ENCODE measurements around the gene RAB5IF. TPM values are rescaled to one million over a fixed set of nuclear protein-coding genes. Genes with fewer than 3 reads are reported as not detected.
A peak's percentile ranks its signal among the peaks of the same experiment; 100 is the strongest.

RAB5IF gene
- total and polyA plus RNA-seq, 9 of the 15 experiments (the other 6 are each of a cell fraction or from before 2014, with no cell fraction given), result 26.5 to 198 (median 134) TPM

- peak overlapping the region; percentile 94 for H2AFZ ChIP-seq (ENCODE audit: low read depth, low read length)
- ChIA-PET CTCF (ENCODE audit: low intra/inter-chr PET ratio) (no interaction called here), POLR2A (interaction anchor here (0.9 to 1.7 kb wide), 5 partner anchors 13 to 202 kb away, joined by 4 to 7 read pairs (median 5); partner anchors contain the start of genes DSN1 and RAB5IF)
- H3K79me2 ChIP-seq (ENCODE audit: control insufficient read depth, insufficient read depth, low read length), result peaks cover 30% of the 10 kb centered on the region
- H3K27ac ChIP-seq (ENCODE audit: extremely low read depth, low read depth, low read length), result peak overlapping the region; percentile 92
- peak; percentile 67 for FAIRE-seq
- in situ Hi-C loops (cut with MboI) (no loop called here), intact Hi-C loops (cut with micrococcal nuclease) (loop anchor here (5.0 kb wide), 1 partner anchor 380 kb away; the partner anchor contains the start of gene SAMHD1)
- peak overlapping the region; percentile 80 for H3K4me3 ChIP-seq
- BruUV-seq (replicated peaks), result no TSS peak
- H3K36me3 ChIP-seq (ENCODE audit: control insufficient read depth, insufficient read depth, low read length), result peaks cover 9% of the 10 kb centered on the region; the same call in 2 of the 3 replicates
- peaks cover 9% of the 10 kb centered on the region for H4K20me1 ChIP-seq (replicated peaks; ENCODE audit: control insufficient read depth, insufficient read depth, low read length)
- H3K4me1 ChIP-seq (replicated peaks in 1 of 2; ENCODE audit: control insufficient read depth in 2 of 2, insufficient read depth in 2 of 2, low read length in 2 of 2), result peaks cover 42 to 50% of the 10 kb centered on the region in 2 experiments
- no peaks in the 10 kb centered on the region for H3K9me3 ChIP-seq (replicated peaks; ENCODE audit: control insufficient read depth, insufficient read depth, low read depth, low read length)
- WGBS (ENCODE audit: insufficient coverage, low coverage, missing lambda C conversion rate), result 14% methylated on average over 17 of the region's 17 CpGs
- peaks cover 3% of the 10 kb centered on the region for H3K9me1 ChIP-seq (ENCODE audit: control insufficient read depth, insufficient read depth, low read length)
- peak overlapping the region; percentile 81 to 83 for H3K9ac ChIP-seq (ENCODE audit: insufficient read depth in 1 of 2, low read depth in 2 of 2, low read length in 2 of 2)
- ATAC-seq, result peak; percentile 31
- peak overlapping the region; percentile 89 for H3K4me2 ChIP-seq (ENCODE audit: insufficient read depth, low read length)
- peak; percentile 66 to 70 (median 68) for DNase-seq (ENCODE audit: extremely low read depth in 1 of 4, low spot score in 3 of 4)
- no peaks in the 10 kb centered on the region for H3K27me3 ChIP-seq (ENCODE audit: control insufficient read depth in 2 of 2, insufficient read depth in 2 of 2, low read length in 2 of 2)
- TF ChIP-seq ZBTB7A (IDR thresholded peaks at IDR 0.05; ENCODE audit: borderline replicate concordance, control insufficient read depth, low read depth, low read length), result peak; percentile 56; the same call in 1 of the 2 replicates
- TF ChIP-seq NFRKB (IDR thresholded peaks at IDR 0.05; ENCODE audit: low read depth), result 0 out of 2 replicates have a peak, but pooled peaks have one; percentile 49
- peak in 1 of 2 experiments; percentile 30; a peak in 1 of 4 replicates for TF ChIP-seq MAZ (CRISPR knock-in tag; conservative IDR thresholded peaks at IDR 0.05 in 1 of 2, IDR thresholded peaks at IDR 0.05 in 1 of 2)
- peak; percentile 19 for TF ChIP-seq TBP (optimal IDR thresholded peaks at IDR 0.05; ENCODE audit: low read depth, low read length)
- 0 out of 2 replicates have a peak, but pooled peaks have one; percentile 28 for TF ChIP-seq TAL1 (IDR thresholded peaks at IDR 0.05)
- TF ChIP-seq ATF1 (CRISPR knock-in tag; IDR thresholded peaks at IDR 0.05), result no peak
- peak; percentile 41; the same call in 1 of the 2 replicates for TF ChIP-seq ATF1 (tag; IDR thresholded peaks at IDR 0.05)
- peak; percentile 51; the same call in 1 of the 2 replicates for TF ChIP-seq CTBP1 (IDR thresholded peaks at IDR 0.05; ENCODE audit: borderline replicate concordance)
- peak in 1 of 3 experiments; percentile 29; a peak in 1 of 6 replicates for TF ChIP-seq CTCF (IDR thresholded peaks at IDR 0.05 in 2 of 3, conservative IDR thresholded peaks at IDR 0.05 in 1 of 3; ENCODE audit: insufficient read depth in 2 of 3, low read depth in 1 of 3, low read length in 3 of 3)
- TF ChIP-seq ZNF740 (CRISPR knock-in tag; IDR thresholded peaks at IDR 0.05), result no peak
- TF ChIP-seq ZNF740 (tag; IDR thresholded peaks at IDR 0.05), result peak in 1 of 2 experiments; percentile 79; a peak in 2 of 4 replicates
- no peak for TF ChIP-seq ZBTB8A (IDR thresholded peaks at IDR 0.05; ENCODE audit: partially characterized antibody)
- TF ChIP-seq GATAD2B (IDR thresholded peaks at IDR 0.05; ENCODE audit: borderline replicate concordance), result no peak
- no peak for TF ChIP-seq SREBF2 (CRISPR knock-in tag; IDR thresholded peaks at IDR 0.05)
- TF ChIP-seq SOX6 (IDR thresholded peaks at IDR 0.05), result peak; percentile 70
- no peak for TF ChIP-seq SP1 (CRISPR knock-in tag; IDR thresholded peaks at IDR 0.05)
- TF ChIP-seq PML (IDR thresholded peaks at IDR 0.05; ENCODE audit: low read length), result no peak
- TF ChIP-seq YY1 (IDR thresholded peaks at IDR 0.05; ENCODE audit: borderline replicate concordance in 1 of 3, control insufficient read depth in 1 of 3, extremely low read depth in 1 of 3, insufficient read depth in 3 of 3, insufficient read length in 1 of 3, insufficient replicate concordance in 2 of 3, low read depth in 1 of 3, low read length in 2 of 3), result peak in 1 of 3 experiments; percentile 32
- TF ChIP-seq ZNF77 (CRISPR knock-in tag; IDR thresholded peaks at IDR 0.05), result no peak
Measured at GRCh38 chr20:36571564-36572504, 33.7 kb upstream of the RAB5IF start.

Data from K562 (cell line).